HG02678 (cell line): ENCODE results near the gene FOXI3.
"Not testable (repeated sequence)": the region's sequence is repeated elsewhere in the genome, so short reads cannot be mapped to it uniquely, and the experiment has no call there.

Source experiments
- ATAC-seq: cut with Tn5 transposase; IDR thresholded peaks from one replicate; pipeline ENCODE4 v1.9.1; 2021; ENCODE audit warnings: mild to moderate bottlenecking, moderate library complexity; ENCODE audit not compliant: unreplicated experiment

Gene FOXI3

DNA sequence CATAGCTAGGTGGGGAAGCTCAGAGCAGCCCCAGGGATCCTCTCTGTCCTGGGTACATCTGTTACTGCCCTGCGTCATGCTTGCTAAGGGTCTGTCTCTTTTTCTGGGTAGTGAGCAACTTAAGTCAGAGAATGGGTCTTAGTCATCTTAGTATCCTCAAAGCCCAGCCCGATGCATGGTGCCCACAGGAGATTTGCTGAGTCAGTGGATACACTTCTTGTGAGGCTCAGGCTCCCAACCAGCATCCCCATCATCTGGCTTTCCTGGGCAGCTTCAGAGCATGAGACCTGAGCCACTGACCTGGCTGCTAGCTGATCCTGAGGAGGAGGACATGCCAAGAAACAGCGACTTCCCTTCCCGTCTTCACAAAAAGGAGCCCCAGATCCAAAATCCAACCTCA lies 10.0 kb downstream of the FOXI3 start:
- no peak for ATAC-seq

DNA sequence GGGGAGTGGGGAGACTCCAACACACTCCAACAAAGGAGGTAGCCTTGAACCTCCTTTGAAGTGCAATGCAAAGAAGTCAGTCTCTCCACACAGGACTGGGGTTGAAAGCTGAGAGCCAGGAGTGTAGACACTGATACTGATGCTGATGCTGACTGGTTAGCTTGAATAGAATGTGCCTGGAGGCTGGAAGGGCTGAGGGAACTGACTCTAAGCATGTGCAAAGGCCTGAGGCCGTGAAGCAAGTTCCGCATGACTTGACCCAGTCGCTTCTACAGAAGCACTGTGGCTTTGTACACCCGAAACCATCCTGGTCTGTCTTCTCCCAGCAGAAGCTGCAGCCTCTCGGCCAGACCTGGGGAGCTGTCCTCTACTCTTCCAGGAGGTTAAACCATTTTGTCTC lies 10.4 kb downstream of the FOXI3 start:
- ATAC-seq, result no peak

DNA sequence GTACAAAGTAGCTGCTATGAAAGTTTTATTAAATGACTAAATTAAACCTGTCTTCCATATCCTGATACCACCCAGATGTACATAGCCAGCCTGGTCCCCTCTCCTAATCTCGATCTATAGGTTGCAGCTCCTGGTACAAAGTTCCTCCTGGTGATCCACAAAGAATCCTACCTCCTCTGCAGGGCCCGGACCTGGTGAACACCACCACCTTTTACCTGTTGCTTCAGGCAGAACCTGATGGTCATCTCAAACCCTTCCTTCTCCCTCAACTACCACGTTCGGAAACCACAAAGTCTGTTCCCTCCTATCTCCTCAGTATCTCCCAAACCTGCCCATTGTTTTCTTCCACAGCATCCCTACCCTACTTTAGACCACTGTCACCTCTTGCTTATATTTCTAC lies 15.5 kb downstream of the FOXI3 start:
- ATAC-seq, result no peak

GRCh38 chr2:88429929-88430328 lies 22.6 kb downstream of the FOXI3 start:
- no peak for ATAC-seq

GRCh38 chr2:88423733-88424132 lies 28.8 kb downstream of the FOXI3 start:
- ATAC-seq, result no peak

- not testable (repeated sequence) for ATAC-seq
Observed at GRCh38 chr2:88419051-88419450, 33.4 kb downstream of the FOXI3 start.

- ATAC-seq, result no peak
Observed at GRCh38 chr2:88416016-88416663, 36.4 kb downstream of the FOXI3 start.

GRCh38 chr2:88408870-88409269 lies 43.6 kb downstream of the FOXI3 start:
- not testable (repeated sequence) for ATAC-seq

GRCh38 chr2:88400037-88400767 lies 52.3 kb downstream of the FOXI3 start:
- no peak for ATAC-seq

GRCh38 chr2:88398180-88398579 lies 54.3 kb downstream of the FOXI3 start:
- no peak for ATAC-seq
